GM23338 (cell line): ENCODE results near the gene SLC4A2. TPM values are rescaled to one million over a fixed set of nuclear protein-coding genes. Genes with fewer than 3 reads are reported as not detected.
A peak's percentile ranks its signal among the peaks of the same experiment; 100 is the strongest.

ENCODE experiments used
- ATAC-seq: fragments of 200-7000 bp; cut with Tn5 transposase; 3 replicates; pipeline ENCODE4 v1.9.1; 2020
- DNase-seq: peaks from one replicate; pipeline ENCODE4 v3.0.0-alpha.2; 2015; ENCODE audit warnings: low spot score
- H2AFZ ChIP-seq: fragments of 200-600 bp; sonication (generic); 2 replicates; pipeline ENCODE4 v1.8.0; 2016; ENCODE audit warnings: antibody characterized with exemption, mild to moderate bottlenecking, moderate library complexity
- H3F3A ChIP-seq: fragments of 200-600 bp; sonication (generic); replicated peaks from 2 replicates; pipeline ENCODE4 v1.8.0; 2017; ENCODE audit warnings: antibody characterized with exemption, mixed run types, low read depth
- H3K27ac ChIP-seq: fragments of 200-600 bp; sonication (generic); 2 replicates; pipeline ENCODE4 v1.6.1; 2016; ENCODE audit warnings: low read depth
- H3K27me3 ChIP-seq: fragments of 200-600 bp; sonication (generic); 2 replicates; pipeline ENCODE4 v1.8.0; 2016; ENCODE audit warnings: mild to moderate bottlenecking, mixed run types, moderate library complexity; ENCODE audit not compliant: insufficient read depth
- H3K36me3 ChIP-seq: fragments of 200-600 bp; sonication (generic); 2 replicates; pipeline ENCODE4 v1.8.0; 2016; ENCODE audit warnings: mild to moderate bottlenecking; ENCODE audit not compliant: insufficient read depth
- H3K4me1 ChIP-seq: fragments of 200-600 bp; sonication (generic); 2 replicates; pipeline ENCODE4 v1.8.0; 2016; ENCODE audit warnings: mild to moderate bottlenecking, moderate library complexity; ENCODE audit not compliant: insufficient read depth
- H3K4me2 ChIP-seq: fragments of 200-600 bp; sonication (generic); 2 replicates; pipeline ENCODE4 v1.7.1; 2017; ENCODE audit warnings: mixed run types
- H3K4me3 ChIP-seq: fragments of 200-600 bp; sonication (generic); 2 replicates; pipeline ENCODE4 v1.6.1; 2016; ENCODE audit warnings: mixed run types
- H3K79me2 ChIP-seq: fragments of 200-600 bp; sonication (generic); replicated peaks from 2 replicates; pipeline ENCODE4 v1.8.0; 2017; ENCODE audit warnings: mild to moderate bottlenecking; ENCODE audit not compliant: insufficient read depth
- H3K9me2 ChIP-seq: fragments of 200-600 bp; sonication (generic); 2 replicates; pipeline ENCODE4 v1.8.0; 2017; ENCODE audit not compliant: insufficient read depth
- H4K20me1 ChIP-seq: fragments of 200-600 bp; sonication (generic); replicated peaks from 2 replicates; pipeline ENCODE4 v1.8.0; 2017; ENCODE audit warnings: mild to moderate bottlenecking; ENCODE audit not compliant: insufficient read depth
- H3K27ac Mint-ChIP-seq: 2 replicates; pipeline ENCODE4 v1.8.0; 2020; ENCODE audit warnings: inconsistent platforms, mild to moderate bottlenecking, moderate library complexity, mixed read lengths
- H3K27me3 Mint-ChIP-seq: 3 replicates; pipeline ENCODE4 v1.8.0; 2022; ENCODE audit warnings: low read depth, mild to moderate bottlenecking, moderate library complexity, mixed read lengths, inconsistent platforms; ENCODE audit not compliant: insufficient read depth, poor library complexity
- H3K36me3 Mint-ChIP-seq: 3 replicates; pipeline ENCODE4 v1.8.0; 2021; ENCODE audit warnings: low read depth, mild to moderate bottlenecking, inconsistent platforms, moderate library complexity, mixed read lengths
- H3K4me1 Mint-ChIP-seq: 3 replicates; pipeline ENCODE4 v1.8.0; 2020; ENCODE audit warnings: mild to moderate bottlenecking, inconsistent platforms, mixed read lengths
- H3K4me3 Mint-ChIP-seq: 3 replicates; pipeline ENCODE4 v1.8.0; 2021; ENCODE audit warnings: moderate library complexity, mild to moderate bottlenecking, inconsistent platforms, mixed read lengths
- H3K9me3 Mint-ChIP-seq: 3 replicates; pipeline ENCODE4 v1.8.0; 2020; ENCODE audit warnings: moderate library complexity, mild to moderate bottlenecking, inconsistent platforms, mixed read lengths
- CTCF ChIP-seq, 2 experiments: fragments of 200-600 bp in 1 of 2; sonication (generic) in 1 of 2; conservative IDR thresholded peaks; 2 replicates each; pipeline versions ENCODE4 v1.5.1 to v1.6.1; 2016 to 2017; ENCODE audit warnings: antibody characterized with exemption in 2 of 2, low read depth in 2 of 2, mild to moderate bottlenecking in 2 of 2, moderate library complexity in 1 of 2
- ETS1 ChIP-seq: IDR thresholded peaks from 2 replicates; pipeline ENCODE4 v1.6.1; 2016; ENCODE audit warnings: antibody characterized with exemption
- EZH2 ChIP-seq: fragments of 200-600 bp; sonication (generic); IDR thresholded peaks from one replicate; pipeline ENCODE4 v1.8.0; 2017; ENCODE audit warnings: antibody characterized with exemption, mild to moderate bottlenecking, low read depth; ENCODE audit not compliant: unreplicated experiment
- NANOG ChIP-seq: IDR thresholded peaks from 2 replicates; pipeline ENCODE4 v1.6.1; 2016; ENCODE audit warnings: antibody characterized with exemption, borderline replicate concordance
- POLR2AphosphoS5 ChIP-seq: IDR thresholded peaks from 2 replicates; pipeline ENCODE4 v1.6.1; 2016; ENCODE audit warnings: antibody characterized with exemption, low read depth
- STAT1 ChIP-seq: IDR thresholded peaks from one replicate; pipeline ENCODE4 v1.6.1; 2016; ENCODE audit warnings: antibody characterized with exemption; ENCODE audit not compliant: unreplicated experiment
- ZNF114 ChIP-seq: fragments of 250-450 bp; sonication (Bioruptor Pico); IDR thresholded peaks from 2 replicates; pipeline ENCODE4 v1.5.0; 2020; ENCODE audit warnings: mild to moderate bottlenecking, moderate library complexity
- polyA plus RNA-seq: library from polyadenylated mRNA; unstranded; fragments of >200 nt; fragmentation: Nextera tagmentation; extraction: Ambion mirVana; gene quantifications from 2 replicates; pipeline ENCODE4 v1.2.1, GENCODE V29; 2016
- total RNA-seq: library from RNA; depleted of rRNA; stranded (reverse); fragments of >200 nt; shearing (Covaris generic); gene quantifications from 2 replicates; pipeline ENCODE4 v1.2.3, GENCODE V29; 2014

Gene SLC4A2
- total and polyA plus RNA-seq, 2 experiments from 2014 or later = 64.8 to 106 TPM

- Histone ChIP-seq H3K79me2 (peaks cover 30% of the 10 kb centered on the region), H3K27ac (no peak overlapping the region), H3K4me2 (peak overlapping the region; percentile 96), H3F3A (peaks cover 20% of the 10 kb centered on the region), H3K9me2 (no peaks in the 10 kb centered on the region), H3K4me1 (peaks cover 34% of the 10 kb centered on the region), H3K27me3 (peaks cover 51% of the 10 kb centered on the region), H2AFZ (no peak overlapping the region), H4K20me1 (peaks cover 28% of the 10 kb centered on the region), H3K4me3 (peak overlapping the region; percentile 75), H3K36me3 (no peaks in the 10 kb centered on the region)
- H3K4me3 Mint-ChIP-seq = peak overlapping the region; percentile 82
- H3K27ac Mint-ChIP-seq = no peak overlapping the region
- H3K9me3 Mint-ChIP-seq = no peaks in the 10 kb centered on the region
- no peak for TF ChIP-seq CTCF (conservative IDR thresholded peaks at IDR 0.05; ENCODE audit: low read depth in 2 of 2)
- no peak for TF ChIP-seq ZNF114 (CRISPR knock-in tag)
- no peak for TF ChIP-seq ETS1
- TF ChIP-seq POLR2AphosphoS5 = no peak
- no peak for TF ChIP-seq NANOG
- no peak for TF ChIP-seq STAT1
- TF ChIP-seq EZH2 = no peak
- no peak for ATAC-seq
- peaks cover 37% of the 10 kb centered on the region for H3K4me1 Mint-ChIP-seq
- H3K36me3 Mint-ChIP-seq = peaks cover 9% of the 10 kb centered on the region; the same call in 2 of the 3 replicates
- peaks cover 43% of the 10 kb centered on the region for H3K27me3 Mint-ChIP-seq
- no peak for DNase-seq
These were observed 25.9 kb downstream of the SLC4A2 start for GRCh38 chr7:151085329-151085690.

- peak within 1 kb of the TSS; percentile 98 for H3K4me2 ChIP-seq
- Mint-ChIP-seq H3K36me3 (peaks cover 11% of the 10 kb centered on the region; the same call in 2 of the 3 replicates), H3K9me3 (no peaks in the 10 kb centered on the region), H3K27me3 (peaks cover 44% of the 10 kb centered on the region), H3K27ac (peak within 1 kb of the TSS; percentile 56; the same call in 1 of the 2 replicates), H3K4me1 (peaks cover 37% of the 10 kb centered on the region), H3K4me3 (peak within 1 kb of the TSS; percentile 86)
- peaks cover 37% of the 10 kb centered on the region for H3K79me2 ChIP-seq
- ATAC-seq = peak; percentile 20
- no peaks in the 10 kb centered on the region for H3K36me3 ChIP-seq
- peaks cover 20% of the 10 kb centered on the region for H3F3A ChIP-seq
- H3K4me1 ChIP-seq = peaks cover 34% of the 10 kb centered on the region
- TF ChIP-seq POLR2AphosphoS5 (peak; percentile 72), CTCF (conservative IDR thresholded peaks at IDR 0.05; ENCODE audit: low read depth in 2 of 2) (no peak)
- H3K4me3 ChIP-seq = peak within 1 kb of the TSS; percentile 88
- H2AFZ ChIP-seq = no peak within 1 kb of the TSS
- peaks cover 33% of the 10 kb centered on the region for H4K20me1 ChIP-seq
- peaks cover 53% of the 10 kb centered on the region for H3K27me3 ChIP-seq
- DNase-seq = peak; percentile 91
- 0 out of 2 replicates have a peak within 1 kb of the TSS, but pooled peaks have one; percentile 64 for H3K27ac ChIP-seq
- H3K9me2 ChIP-seq = no peaks in the 10 kb centered on the region
These were observed 26.6 kb downstream of the SLC4A2 start, which contains the start of gene AGAP3 for GRCh38 chr7:151085691-151086620. Gene AGAP3, plus strand, starts transcription at chr7:151086475. Its CDS starts 267 bp downstream, at chr7:151086742.
